Esophagus muscularis mucosa (tissue), 4 donors: Measurements from ENCODE around the gene CPEB2. TPM values are rescaled to one million over a fixed set of nuclear protein-coding genes. Genes with fewer than 3 reads are reported as not detected.

Source experiments
- DNase-seq: peaks from one replicate; pipeline ENCODE4 v3.0.0-alpha.2; 2017; ENCODE audit errors: extremely low spot score
- H3K27ac ChIP-seq, 4 donors: fragments of 200-600 bp; sonication (generic); replicated peaks in 1 of 4; 1 replicate in 3 of 4; 2 replicates in 1 of 4; pipeline ENCODE4 v1.5.1; 2016 to 2019; ENCODE audit warnings: mild to moderate bottlenecking in 1 of 4
- H3K27me3 ChIP-seq, 4 donors: fragments of 200-600 bp; sonication (generic); one replicate each; pipeline versions ENCODE4 v1.5.1 to v1.6.0; 2016 to 2019
- H3K36me3 ChIP-seq, 4 donors: fragments of 200-600 bp; sonication (generic); one replicate each; pipeline ENCODE4 v1.5.1; 2016 to 2019
- H3K4me1 ChIP-seq, 4 donors: fragments of 200-600 bp; sonication (generic); one replicate each; pipeline ENCODE4 v1.5.1; 2016 to 2019
- H3K4me3 ChIP-seq, 4 donors: fragments of 200-600 bp; sonication (generic); 1 replicate in 2 of 4; 2 replicates in 2 of 4; pipeline ENCODE4 v1.5.1; 2016 to 2019; ENCODE audit warnings: mild to moderate bottlenecking in 4 of 4, moderate library complexity in 1 of 4
- H3K9me3 ChIP-seq, 4 donors: fragments of 200-600 bp; sonication (generic); 1 replicate in 3 of 4; 2 replicates in 1 of 4; pipeline ENCODE4 v1.5.1; 2016 to 2019
- EP300 ChIP-seq: sonication (generic); formaldehyde crosslinking; IDR thresholded peaks from one replicate; pipeline ENCODE4 v1.6.1; 2017; ENCODE audit warnings: antibody characterized with exemption
- POLR2A ChIP-seq: fragments of 450-650 bp; IDR thresholded peaks from one replicate; pipeline ENCODE4 v1.6.1; 2017; ENCODE audit warnings: antibody characterized with exemption, moderate library complexity, mild to moderate bottlenecking, low read depth
- POLR2AphosphoS5 ChIP-seq, 2 donors: sonication (generic); formaldehyde crosslinking; IDR thresholded peaks; one replicate each; pipeline ENCODE4 v1.6.1; 2017; ENCODE audit warnings: antibody characterized with exemption in 2 of 2
- WGBS: methylation state at CpG from one replicate; pipeline ENCODE4 v1.1.5; 2018; 5-methylcytosine and 5-hydroxymethylcytosine counted together
- intact Hi-C: fragments of 100-400 bp; cut with DNase I; formaldehyde crosslinking; loops from one replicate; pipeline ENCODE4 v1.15.1; 2023
- total RNA-seq, 4 donors: library from RNA; depleted of rRNA; stranded (reverse); fragments of >200 nt; gene quantifications; one replicate each; pipeline versions ENCODE4 v1.1.0 to v1.2.1, GENCODE V29; 2016
- TF ChIP-seq, protein P1 (sequence below), 3 experiments: fragments of 200-600 bp in 2 of 3; fragments of 450-650 bp in 1 of 3; sonication (generic) in 2 of 3; IDR thresholded peaks; one replicate each; pipeline ENCODE4 v1.5.1; 2017 to 2019; ENCODE audit warnings: antibody characterized with exemption in 3 of 3, mild to moderate bottlenecking in 2 of 3, moderate library complexity in 1 of 3

The CPEB2 gene
- total RNA-seq, 4 donors from 2014 or later, result 23.7 to 35.7 (median 25.6) TPM

DNA sequence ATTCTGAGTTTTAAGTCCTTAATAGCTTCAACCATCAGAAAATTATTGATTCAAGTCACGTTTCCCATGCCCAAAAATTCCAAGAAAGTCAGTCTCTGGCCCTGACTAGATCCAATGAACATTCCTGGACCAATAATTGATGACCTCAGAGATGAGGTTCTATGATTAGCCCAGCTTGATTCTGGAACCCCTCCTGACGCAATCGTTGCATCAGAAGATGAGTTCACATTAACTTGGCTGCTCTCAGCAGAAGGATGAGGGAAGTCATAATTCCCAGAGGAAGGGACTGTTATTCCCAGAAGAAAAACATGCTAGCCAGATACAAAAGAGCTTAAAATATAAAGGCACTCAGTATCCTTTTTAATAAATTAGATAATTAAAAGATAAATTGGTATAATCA, 34.3 kb upstream of the CPEB2 start:
- intact Hi-C loops, result no loop called here
- Histone ChIP-seq H3K9me3 (peaks cover 0 to 2% (median 0%) of the 10 kb centered on the region in 4 donors), H3K27me3 (no peaks in the 10 kb centered on the region), H3K36me3 (no peaks in the 10 kb centered on the region), H3K4me3 (no peak overlapping the region), H3K4me1 (peaks cover 0 to 5% (median 0%) of the 10 kb centered on the region in 4 donors), H3K27ac (no peak overlapping the region)
- 88% methylated on average over 3 of the region's 3 CpGs for WGBS
- no peak for TF ChIP-seq POLR2A
- TF ChIP-seq EP300, result no peak
- no peak for TF ChIP-seq POLR2AphosphoS5 (IDR thresholded peaks at IDR 0.05)
- TF ChIP-seq, protein P1, sequence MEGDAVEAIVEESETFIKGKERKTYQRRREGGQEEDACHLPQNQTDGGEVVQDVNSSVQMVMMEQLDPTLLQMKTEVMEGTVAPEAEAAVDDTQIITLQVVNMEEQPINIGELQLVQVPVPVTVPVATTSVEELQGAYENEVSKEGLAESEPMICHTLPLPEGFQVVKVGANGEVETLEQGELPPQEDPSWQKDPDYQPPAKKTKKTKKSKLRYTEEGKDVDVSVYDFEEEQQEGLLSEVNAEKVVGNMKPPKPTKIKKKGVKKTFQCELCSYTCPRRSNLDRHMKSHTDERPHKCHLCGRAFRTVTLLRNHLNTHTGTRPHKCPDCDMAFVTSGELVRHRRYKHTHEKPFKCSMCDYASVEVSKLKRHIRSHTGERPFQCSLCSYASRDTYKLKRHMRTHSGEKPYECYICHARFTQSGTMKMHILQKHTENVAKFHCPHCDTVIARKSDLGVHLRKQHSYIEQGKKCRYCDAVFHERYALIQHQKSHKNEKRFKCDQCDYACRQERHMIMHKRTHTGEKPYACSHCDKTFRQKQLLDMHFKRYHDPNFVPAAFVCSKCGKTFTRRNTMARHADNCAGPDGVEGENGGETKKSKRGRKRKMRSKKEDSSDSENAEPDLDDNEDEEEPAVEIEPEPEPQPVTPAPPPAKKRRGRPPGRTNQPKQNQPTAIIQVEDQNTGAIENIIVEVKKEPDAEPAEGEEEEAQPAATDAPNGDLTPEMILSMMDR (IDR thresholded peaks at IDR 0.05), result no peak
- no peak for DNase-seq

DNA sequence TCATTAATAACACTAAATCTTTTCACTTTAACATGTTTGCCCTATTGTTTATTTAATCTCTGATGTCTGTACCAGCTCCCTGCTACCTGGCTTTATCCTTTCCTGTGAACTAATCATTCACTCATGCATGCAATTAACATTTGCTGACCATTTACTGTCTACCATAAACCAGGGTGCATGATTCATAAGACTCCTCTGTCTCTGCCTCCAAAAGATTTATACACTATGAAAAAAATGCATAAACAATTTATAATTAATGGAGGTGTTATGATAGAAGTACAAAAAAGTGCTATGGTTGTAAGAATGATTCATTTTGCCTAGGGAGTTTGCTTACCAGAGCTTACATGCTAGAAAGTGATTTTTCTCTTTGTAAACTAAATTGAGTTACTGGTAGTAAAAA, 24.5 kb upstream of the CPEB2 start:
- no peak for TF ChIP-seq POLR2A
- TF ChIP-seq, protein P1 (IDR thresholded peaks at IDR 0.05), result no peak
- no peak for TF ChIP-seq EP300
- no peak for TF ChIP-seq POLR2AphosphoS5 (IDR thresholded peaks at IDR 0.05)
- intact Hi-C loops, result no loop called here
- H3K27ac ChIP-seq, result no peak overlapping the region
- DNase-seq, result no peak
- H3K27me3 ChIP-seq, result no peaks in the 10 kb centered on the region
- H3K4me1 ChIP-seq, result peaks cover 0 to 11% (median 6%) of the 10 kb centered on the region in 4 donors
- no peak overlapping the region for H3K4me3 ChIP-seq
- H3K9me3 ChIP-seq, result peaks cover 0 to 8% (median 3%) of the 10 kb centered on the region in 4 donors
- no peaks in the 10 kb centered on the region for H3K36me3 ChIP-seq

DNA sequence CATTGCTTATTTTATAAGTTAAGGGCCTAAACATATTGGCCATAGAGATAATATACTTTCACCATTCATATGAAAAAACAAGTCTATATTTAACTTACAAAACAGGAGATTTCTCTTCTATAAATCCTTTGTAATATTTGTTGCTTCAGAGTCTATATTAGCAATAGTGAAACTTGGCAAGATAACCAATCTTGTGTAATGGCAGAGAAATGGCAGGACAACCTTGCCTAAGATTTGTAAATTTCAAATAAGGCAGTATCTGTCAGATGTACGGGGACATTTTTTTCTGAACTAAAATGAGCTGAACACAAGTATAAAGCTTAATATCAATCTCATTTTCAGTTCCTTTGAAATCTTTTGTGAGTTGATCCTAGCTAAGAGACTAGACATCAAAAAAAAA, 17.8 kb upstream of the CPEB2 start:
- Histone ChIP-seq H3K4me1 (no peaks in the 10 kb centered on the region), H3K36me3 (no peaks in the 10 kb centered on the region), H3K4me3 (no peak overlapping the region), H3K27me3 (no peaks in the 10 kb centered on the region), H3K9me3 (no peaks in the 10 kb centered on the region), H3K27ac (no peak overlapping the region)
- 75% methylated on average over 1 of the region's 1 CpG for WGBS
- intact Hi-C loops, result no loop called here
- DNase-seq, result no peak
- TF ChIP-seq POLR2A (no peak), EP300 (no peak), POLR2AphosphoS5 (IDR thresholded peaks at IDR 0.05) (no peak)
- TF ChIP-seq, protein P1 (IDR thresholded peaks at IDR 0.05), result no peak

DNA sequence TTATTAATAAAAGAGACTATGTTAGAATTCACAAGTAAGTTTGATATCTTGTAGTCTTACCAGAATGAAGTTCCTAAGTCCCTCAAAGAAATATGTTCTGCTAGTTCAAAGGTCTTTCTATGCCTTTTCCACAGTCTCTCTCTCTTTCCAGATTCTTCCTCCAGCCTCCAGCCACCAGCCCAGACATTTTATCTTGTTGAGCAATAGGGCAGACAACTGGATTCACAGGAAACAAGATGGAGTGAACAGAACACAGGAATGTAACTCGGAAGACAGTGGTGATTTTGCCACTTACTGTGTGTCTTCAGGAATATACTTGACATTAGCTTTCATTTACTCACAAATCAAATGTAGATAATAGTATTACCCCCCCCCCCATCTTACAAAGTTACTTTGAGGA, 17.1 kb upstream of the CPEB2 start:
- H3K9me3 ChIP-seq, result no peaks in the 10 kb centered on the region
- no peaks in the 10 kb centered on the region for H3K36me3 ChIP-seq
- no peak overlapping the region for H3K27ac ChIP-seq
- no peaks in the 10 kb centered on the region for H3K27me3 ChIP-seq
- H3K4me1 ChIP-seq, result no peaks in the 10 kb centered on the region
- intact Hi-C loops, result no loop called here
- no peak for DNase-seq
- no peak overlapping the region for H3K4me3 ChIP-seq
- WGBS, result 91% methylated on average over 1 of the region's 1 CpG
- TF ChIP-seq EP300 (no peak), POLR2A (no peak), POLR2AphosphoS5 (IDR thresholded peaks at IDR 0.05) (no peak)
- TF ChIP-seq, protein P1 (IDR thresholded peaks at IDR 0.05), result no peak

DNA sequence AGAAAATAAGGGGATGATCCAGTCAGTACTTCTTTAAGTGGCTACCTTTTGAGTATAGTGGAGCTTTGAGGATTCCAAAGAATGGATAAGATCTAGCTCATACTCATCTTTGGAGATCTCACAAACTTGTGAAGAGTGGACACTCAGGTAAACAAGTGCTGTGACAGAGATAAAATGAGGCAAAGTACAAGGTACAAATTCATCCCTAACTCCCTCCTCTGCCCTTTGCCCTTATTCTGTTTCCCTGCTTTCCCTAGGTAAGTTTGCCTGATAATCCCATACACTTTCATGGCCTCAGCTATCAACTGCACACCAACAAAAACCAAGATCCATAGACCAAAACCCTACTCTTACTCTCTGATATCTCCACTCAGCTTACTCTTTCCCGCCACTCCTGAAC, 16.4 kb upstream of the CPEB2 start:
- DNase-seq, result no peak
- Histone ChIP-seq H3K9me3 (no peaks in the 10 kb centered on the region), H3K36me3 (no peaks in the 10 kb centered on the region), H3K4me3 (no peak overlapping the region), H3K4me1 (no peaks in the 10 kb centered on the region), H3K27me3 (no peaks in the 10 kb centered on the region), H3K27ac (no peak overlapping the region)
- WGBS, result 96% methylated on average over 1 of the region's 1 CpG
- intact Hi-C loops, result no loop called here
- TF ChIP-seq, protein P1 (IDR thresholded peaks at IDR 0.05), result no peak
